ENCODE results near the gene IFNAR2.

IFNAR2 gene

DNA sequence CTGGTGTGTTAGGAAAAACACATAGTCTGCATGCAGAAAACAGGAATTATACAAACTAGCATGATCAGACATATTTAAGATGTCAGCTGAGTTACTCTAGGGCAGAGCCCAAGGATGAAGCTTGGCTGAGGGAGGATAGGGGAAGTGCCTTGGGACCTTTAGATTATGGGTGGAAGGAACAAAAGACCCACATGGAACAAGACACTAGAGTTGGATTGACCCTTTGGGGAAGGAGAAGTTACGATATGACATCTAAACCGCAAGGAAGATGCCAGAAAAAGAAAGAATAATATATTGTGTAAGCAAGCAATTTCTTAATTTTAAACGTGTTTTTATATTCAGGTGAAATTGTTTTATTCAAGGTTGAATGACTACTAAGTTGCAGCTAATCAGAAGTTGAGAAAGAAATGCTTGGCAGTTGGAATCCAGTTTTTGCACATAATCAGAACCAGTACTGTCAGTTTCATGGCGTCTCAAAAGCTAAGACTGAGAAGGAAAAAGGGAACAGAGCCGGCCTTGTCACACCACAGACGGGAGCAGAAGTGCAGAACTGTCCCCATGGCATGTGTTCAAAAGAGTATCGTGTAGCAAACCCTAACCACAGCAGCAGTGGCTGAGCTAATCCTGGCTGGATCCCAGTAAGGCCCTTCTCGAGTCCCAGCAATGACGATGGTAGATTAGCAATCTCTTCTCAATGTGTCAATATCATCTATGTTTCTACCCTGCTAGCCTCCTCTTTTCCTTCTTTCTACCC is 31.2 kb upstream of the IFNAR2 start:
- TF ChIP-seq, protein P1, sequence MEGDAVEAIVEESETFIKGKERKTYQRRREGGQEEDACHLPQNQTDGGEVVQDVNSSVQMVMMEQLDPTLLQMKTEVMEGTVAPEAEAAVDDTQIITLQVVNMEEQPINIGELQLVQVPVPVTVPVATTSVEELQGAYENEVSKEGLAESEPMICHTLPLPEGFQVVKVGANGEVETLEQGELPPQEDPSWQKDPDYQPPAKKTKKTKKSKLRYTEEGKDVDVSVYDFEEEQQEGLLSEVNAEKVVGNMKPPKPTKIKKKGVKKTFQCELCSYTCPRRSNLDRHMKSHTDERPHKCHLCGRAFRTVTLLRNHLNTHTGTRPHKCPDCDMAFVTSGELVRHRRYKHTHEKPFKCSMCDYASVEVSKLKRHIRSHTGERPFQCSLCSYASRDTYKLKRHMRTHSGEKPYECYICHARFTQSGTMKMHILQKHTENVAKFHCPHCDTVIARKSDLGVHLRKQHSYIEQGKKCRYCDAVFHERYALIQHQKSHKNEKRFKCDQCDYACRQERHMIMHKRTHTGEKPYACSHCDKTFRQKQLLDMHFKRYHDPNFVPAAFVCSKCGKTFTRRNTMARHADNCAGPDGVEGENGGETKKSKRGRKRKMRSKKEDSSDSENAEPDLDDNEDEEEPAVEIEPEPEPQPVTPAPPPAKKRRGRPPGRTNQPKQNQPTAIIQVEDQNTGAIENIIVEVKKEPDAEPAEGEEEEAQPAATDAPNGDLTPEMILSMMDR (IDR thresholded peaks at IDR 0.05; ENCODE audit: extremely low read depth, missing control alignments) = no peak
- no peak for DNase-seq (ENCODE audit: low spot score)

- TF ChIP-seq, protein P1 (IDR thresholded peaks at IDR 0.05; ENCODE audit: extremely low read depth, missing control alignments) = no peak
- no peak for DNase-seq (ENCODE audit: low spot score)
These were observed 30.7 kb upstream of the IFNAR2 start for GRCh38 chr21:33199100-33199464.

GRCh38 chr21:33199516-33200217 is 30.1 kb upstream of the IFNAR2 start:
- peak; percentile 75 for DNase-seq (ENCODE audit: low spot score)
- TF ChIP-seq, protein P1 (IDR thresholded peaks at IDR 0.05; ENCODE audit: extremely low read depth, missing control alignments) = peak; percentile 81

GRCh38 chr21:33201956-33202355 is 27.8 kb upstream of the IFNAR2 start:
- no peak for DNase-seq (ENCODE audit: low spot score)
- TF ChIP-seq, protein P1 (IDR thresholded peaks at IDR 0.05; ENCODE audit: extremely low read depth, missing control alignments) = no peak

DNA sequence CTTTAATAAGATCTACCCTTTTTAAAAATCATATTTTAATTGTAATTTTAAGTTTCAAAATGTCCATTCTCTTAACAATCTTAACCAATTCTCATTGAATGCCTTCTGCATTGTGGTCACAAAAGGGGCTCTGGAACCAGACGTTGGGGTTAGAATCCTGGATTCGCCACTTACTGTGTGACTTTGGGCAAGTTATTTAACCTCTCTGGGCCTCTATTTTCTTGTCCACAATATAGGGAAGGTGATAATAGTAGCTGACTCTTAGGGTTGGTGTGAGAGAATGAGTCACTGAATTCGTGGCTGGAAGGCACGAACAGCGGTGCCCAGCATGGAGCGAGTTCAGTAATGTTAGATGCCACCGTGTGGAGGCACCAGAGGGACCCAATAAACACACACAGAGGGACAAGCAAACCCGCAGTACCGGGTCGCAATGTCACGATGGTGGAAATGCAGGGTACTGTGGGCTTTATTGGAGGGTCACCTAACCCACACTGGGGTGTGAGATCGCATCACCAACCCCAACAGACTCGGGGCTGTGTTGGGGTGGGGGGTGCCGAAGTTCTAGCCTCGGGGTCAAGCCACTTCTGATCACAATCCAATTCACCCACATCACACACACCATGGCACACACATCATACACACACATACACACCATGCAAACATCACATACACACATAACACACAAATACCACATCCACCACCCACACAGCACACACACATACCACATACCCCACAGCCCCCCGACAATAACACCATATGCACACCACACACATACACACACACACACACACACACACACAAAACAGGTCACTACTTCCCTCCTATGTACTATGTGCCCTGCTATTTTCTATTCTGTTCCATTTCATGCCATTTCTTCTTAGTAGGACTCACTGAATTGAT is 27.0 kb upstream of the IFNAR2 start:
- TF ChIP-seq, protein P1 (IDR thresholded peaks at IDR 0.05; ENCODE audit: extremely low read depth, missing control alignments) = no peak
- no peak for DNase-seq (ENCODE audit: low spot score)

DNA sequence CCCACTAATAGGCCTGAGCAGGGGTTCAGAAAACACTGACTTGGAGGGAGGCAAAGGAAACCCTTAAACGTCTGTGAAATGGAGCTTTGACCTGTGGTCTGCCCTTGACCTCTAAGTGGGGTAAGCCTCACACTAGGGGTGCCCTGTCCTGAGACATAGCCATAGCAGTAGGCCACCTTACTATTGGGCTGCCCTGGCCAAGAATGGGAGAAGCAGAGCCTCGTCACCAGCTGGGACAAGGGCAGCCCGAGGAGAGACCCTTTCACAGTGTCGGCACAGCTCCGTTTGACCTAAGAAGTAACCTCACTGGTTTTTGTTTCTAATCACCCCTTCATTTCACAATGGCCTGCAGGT is 26.4 kb upstream of the IFNAR2 start:
- no peak for DNase-seq (ENCODE audit: low spot score)
- TF ChIP-seq, protein P1 (IDR thresholded peaks at IDR 0.05; ENCODE audit: extremely low read depth, missing control alignments) = no peak

DNA sequence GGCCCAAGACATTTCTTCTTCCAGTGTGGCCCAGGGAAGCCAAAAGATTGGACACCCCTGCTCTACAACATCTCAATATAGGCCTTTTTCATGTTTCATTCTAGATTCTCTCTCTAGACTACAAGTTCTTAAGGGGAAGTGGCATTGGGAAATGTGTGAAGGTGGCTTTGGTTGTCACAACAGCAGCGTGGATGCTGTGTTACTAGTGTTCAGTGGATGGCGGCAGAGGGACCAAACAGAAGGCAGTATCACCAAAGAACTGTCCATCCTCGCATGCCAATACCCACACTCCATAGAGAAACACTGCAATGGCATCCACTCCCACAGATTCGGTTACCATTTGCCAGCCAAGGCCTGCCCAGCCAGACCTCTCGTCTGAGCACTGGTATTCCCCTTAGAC is 24.3 kb upstream of the IFNAR2 start:
- TF ChIP-seq, protein P1 (IDR thresholded peaks at IDR 0.05; ENCODE audit: extremely low read depth, missing control alignments) = no peak
- DNase-seq (ENCODE audit: low spot score) = no peak

Measured in GM20000 (cell line).